ENCODE data around the gene MASTL. TPM values are rescaled to one million over a fixed set of nuclear protein-coding genes. Genes with fewer than 3 reads are reported as not detected.

MASTL gene
- total and polyA plus RNA-seq, 2 experiments from 2014 or later: 4.8 to 11.1 TPM

GRCh38 chr10:27223964-27224363 is 68.8 kb downstream of the MASTL start:
- TF ChIP-seq EZH2 (IDR thresholded peaks at IDR 0.05; ENCODE audit: borderline replicate concordance) (no peak), EZH2phosphoT487 (IDR thresholded peaks at IDR 0.05; ENCODE audit: low read depth, severe bottlenecking, unreplicated experiment) (no peak), CTCF (IDR thresholded peaks at IDR 0.05; ENCODE audit: poor library complexity) (peak; percentile 61)
- H2AFZ ChIP-seq: no peak overlapping the region
- H3K9me2 ChIP-seq (replicated peaks; ENCODE audit: insufficient read depth): no peaks in the 10 kb centered on the region
- peak; percentile 70 for DNase-seq (ENCODE audit: low spot score)
- no peaks in the 10 kb centered on the region for H3K9me3 ChIP-seq (ENCODE audit: low read depth)
- H3K36me3 ChIP-seq (replicated peaks; ENCODE audit: insufficient read depth, low read depth): no peaks in the 10 kb centered on the region
- no peak overlapping the region for H3K4me3 ChIP-seq
- H3K4me2 ChIP-seq: no peak overlapping the region
- H3K79me2 ChIP-seq: peaks cover 4% of the 10 kb centered on the region
- H3K27ac ChIP-seq: no peak overlapping the region
- H3K4me1 ChIP-seq (ENCODE audit: insufficient read depth): no peaks in the 10 kb centered on the region
- WGBS (ENCODE audit: low lambda C conversion rate, missing lambda C conversion rate): 80% methylated on average over 5 of the region's 5 CpGs
- peaks cover 2% of the 10 kb centered on the region for H4K20me1 ChIP-seq (ENCODE audit: insufficient read depth, poor library complexity, severe bottlenecking)
- no peaks in the 10 kb centered on the region for H3K27me3 ChIP-seq

GRCh38 chr10:27225011-27225590 is 69.9 kb downstream of the MASTL start:
- H3K79me2 ChIP-seq: peaks cover 4% of the 10 kb centered on the region
- H3K36me3 ChIP-seq (replicated peaks; ENCODE audit: insufficient read depth, low read depth): no peaks in the 10 kb centered on the region
- H3K4me1 ChIP-seq (ENCODE audit: insufficient read depth): no peaks in the 10 kb centered on the region
- TF ChIP-seq CTCF (IDR thresholded peaks at IDR 0.05; ENCODE audit: poor library complexity): no peak
- TF ChIP-seq EZH2phosphoT487 (IDR thresholded peaks at IDR 0.05; ENCODE audit: low read depth, severe bottlenecking, unreplicated experiment): no peak
- no peak for TF ChIP-seq EZH2 (IDR thresholded peaks at IDR 0.05; ENCODE audit: borderline replicate concordance)
- WGBS (ENCODE audit: low lambda C conversion rate, missing lambda C conversion rate): 81% methylated on average over 7 of the region's 8 CpGs
- no peaks in the 10 kb centered on the region for H3K9me2 ChIP-seq (replicated peaks; ENCODE audit: insufficient read depth)
- DNase-seq (ENCODE audit: low spot score): no peak
- H3K9me3 ChIP-seq (ENCODE audit: low read depth): no peaks in the 10 kb centered on the region
- H4K20me1 ChIP-seq (ENCODE audit: insufficient read depth, poor library complexity, severe bottlenecking): peaks cover 2% of the 10 kb centered on the region
- no peak overlapping the region for H3K4me2 ChIP-seq
- no peak overlapping the region for H2AFZ ChIP-seq
- H3K27ac ChIP-seq: no peak overlapping the region
- no peak overlapping the region for H3K4me3 ChIP-seq
- H3K27me3 ChIP-seq: no peaks in the 10 kb centered on the region

GRCh38 chr10:27225642-27226257 is 70.6 kb downstream of the MASTL start:
- 61% methylated on average over 3 of the region's 3 CpGs for WGBS (ENCODE audit: low lambda C conversion rate, missing lambda C conversion rate)
- no peak for DNase-seq (ENCODE audit: low spot score)
- H4K20me1 ChIP-seq (ENCODE audit: insufficient read depth, poor library complexity, severe bottlenecking): peaks cover 2% of the 10 kb centered on the region
- no peak overlapping the region for H3K4me2 ChIP-seq
- H3K27me3 ChIP-seq: no peaks in the 10 kb centered on the region
- no peak overlapping the region for H3K27ac ChIP-seq
- no peaks in the 10 kb centered on the region for H3K9me3 ChIP-seq (ENCODE audit: low read depth)
- H3K9me2 ChIP-seq (replicated peaks; ENCODE audit: insufficient read depth): no peaks in the 10 kb centered on the region
- H3K4me1 ChIP-seq (ENCODE audit: insufficient read depth): no peaks in the 10 kb centered on the region
- H2AFZ ChIP-seq: no peak overlapping the region
- no peak for TF ChIP-seq CTCF (IDR thresholded peaks at IDR 0.05; ENCODE audit: poor library complexity)
- TF ChIP-seq EZH2phosphoT487 (IDR thresholded peaks at IDR 0.05; ENCODE audit: low read depth, severe bottlenecking, unreplicated experiment): no peak
- no peak for TF ChIP-seq EZH2 (IDR thresholded peaks at IDR 0.05; ENCODE audit: borderline replicate concordance)
- H3K79me2 ChIP-seq: peaks cover 4% of the 10 kb centered on the region
- H3K4me3 ChIP-seq: no peak overlapping the region
- no peaks in the 10 kb centered on the region for H3K36me3 ChIP-seq (replicated peaks; ENCODE audit: insufficient read depth, low read depth)
